Lower lobe of right lung (tissue), 2 donors: ENCODE data around the gene MRPL14. TPM values are rescaled to one million over a fixed set of nuclear protein-coding genes. Genes with fewer than 3 reads are reported as not detected.

ENCODE experiments used
- ATAC-seq, 2 donors: fragments of 200-7000 bp; cut with Tn5 transposase; one replicate each; pipeline ENCODE4 v1.9.1; 2020 to 2022; ENCODE audit warnings: mild to moderate bottlenecking in 2 of 2, moderate library complexity in 2 of 2
- DNase-seq: peaks from one replicate; pipeline ENCODE4 v3.0.0-alpha.2; 2020
- H3K27ac ChIP-seq: fragments of 200-600 bp; one replicate; pipeline ENCODE4 v1.8.0; 2022
- H3K27me3 ChIP-seq: fragments of 200-600 bp; one replicate; pipeline ENCODE4 v1.8.0; 2022; ENCODE audit warnings: low read depth
- H3K36me3 ChIP-seq: fragments of 200-600 bp; one replicate; pipeline ENCODE4 v1.8.0; 2022; ENCODE audit warnings: mild to moderate bottlenecking
- H3K4me1 ChIP-seq: fragments of 200-600 bp; one replicate; pipeline ENCODE4 v1.8.0; 2022
- H3K4me3 ChIP-seq: fragments of 200-600 bp; one replicate; pipeline ENCODE4 v1.8.0; 2022; ENCODE audit warnings: mild to moderate bottlenecking
- H3K9me3 ChIP-seq: fragments of 200-600 bp; one replicate; pipeline ENCODE4 v1.8.0; 2022
- CTCF ChIP-seq: fragments of 200-600 bp; IDR thresholded peaks from one replicate; pipeline ENCODE4 v1.8.0; 2022; ENCODE audit warnings: antibody characterized with exemption, mild to moderate bottlenecking
- intact Hi-C: fragments of 100-400 bp; cut with DNase I; formaldehyde crosslinking; loops from one replicate; pipeline ENCODE4 v1.11.0; 2022
- total RNA-seq: library from RNA; stranded (reverse); fragmentation: NEBNext Ultra II Directional; extraction: Animal tissue kit (Norgen Biotek cat#: 25700); gene quantifications from one replicate; pipeline ENCODE4 v1.2.1, GENCODE V29; 2021
- donor health status: DM: no; HTN: yes; CAD: no; lungs with severe emphysema.

Gene MRPL14
- total RNA-seq, 1 donor from 2014 or later: 83.9 TPM

GRCh38 chr6:44108471-44108870 is 18.8 kb downstream of the MRPL14 start:
- H3K9me3 ChIP-seq: no peaks in the 10 kb centered on the region
- DNase-seq: no peak
- peaks cover 55% of the 10 kb centered on the region for H3K4me1 ChIP-seq
- no peaks in the 10 kb centered on the region for H3K27me3 ChIP-seq
- no peak for TF ChIP-seq CTCF
- intact Hi-C loops: no loop called here
- no peak overlapping the region for H3K27ac ChIP-seq
- H3K36me3 ChIP-seq: peaks cover 72% of the 10 kb centered on the region
- no peak for ATAC-seq
- no peak overlapping the region for H3K4me3 ChIP-seq

- peaks cover 58% of the 10 kb centered on the region for H3K36me3 ChIP-seq
- no peak overlapping the region for H3K4me3 ChIP-seq
- no peaks in the 10 kb centered on the region for H3K9me3 ChIP-seq
- ATAC-seq: no peak
- TF ChIP-seq CTCF: no peak
- intact Hi-C loops: no loop called here
- H3K4me1 ChIP-seq: peaks cover 55% of the 10 kb centered on the region
- no peak for DNase-seq
- no peaks in the 10 kb centered on the region for H3K27me3 ChIP-seq
- H3K27ac ChIP-seq: no peak overlapping the region
These were observed 20.2 kb downstream of the MRPL14 start for GRCh38 chr6:44107017-44107416.

GRCh38 chr6:44105993-44106740 is 21.1 kb downstream of the MRPL14 start:
- intact Hi-C loops: no loop called here
- Histone ChIP-seq H3K36me3 (peaks cover 49% of the 10 kb centered on the region), H3K9me3 (no peaks in the 10 kb centered on the region), H3K4me1 (peaks cover 48% of the 10 kb centered on the region), H3K27me3 (no peaks in the 10 kb centered on the region), H3K27ac (no peak overlapping the region), H3K4me3 (no peak overlapping the region)
- DNase-seq (no peak), ATAC-seq (no peak)
- no peak for TF ChIP-seq CTCF

- Histone ChIP-seq H3K4me1 (peaks cover 38% of the 10 kb centered on the region), H3K27ac (peak overlapping the region; percentile 7), H3K4me3 (no peak overlapping the region), H3K27me3 (no peaks in the 10 kb centered on the region), H3K36me3 (peaks cover 39% of the 10 kb centered on the region), H3K9me3 (no peaks in the 10 kb centered on the region)
- intact Hi-C loops: no loop called here
- DNase-seq (no peak), ATAC-seq (no peak)
- no peak for TF ChIP-seq CTCF
These were observed 22.1 kb downstream of the MRPL14 start for GRCh38 chr6:44105146-44105545.

GRCh38 chr6:44104481-44105021 is 22.7 kb downstream of the MRPL14 start:
- peak; percentile 66 for DNase-seq

More at GRCh38 chr6:44104481-44105021, 22.7 kb downstream of the MRPL14 start:
- Histone ChIP-seq H3K36me3 (peaks cover 38% of the 10 kb centered on the region), H3K9me3 (no peaks in the 10 kb centered on the region), H3K4me1 (peaks cover 38% of the 10 kb centered on the region), H3K4me3 (no peak overlapping the region), H3K27ac (peak overlapping the region; percentile 7), H3K27me3 (no peaks in the 10 kb centered on the region)
- TF ChIP-seq CTCF: no peak
- intact Hi-C loops: no loop called here
- peak; percentile 73 to 74 for ATAC-seq
